DMS79 (cell line): Measurements from ENCODE around the gene BST1.
"Not testable (repeated sequence)": the region's sequence is repeated elsewhere in the genome, so short reads cannot be mapped to it uniquely, and the experiment has no call there.

Experiments
- DNase-seq: peaks from one replicate; lab custom pipeline; 2025; lab: John Stamatoyannopoulos, UW

The BST1 gene

GRCh38 chr4:15711762-15712161 lies 8.9 kb downstream of the BST1 start:
- no peak for DNase-seq

- DNase-seq, result no peak
Measured at GRCh38 chr4:15712214-15712613, 9.3 kb downstream of the BST1 start.

GRCh38 chr4:15714141-15714540 lies 11.3 kb downstream of the BST1 start:
- DNase-seq, result no peak

DNA sequence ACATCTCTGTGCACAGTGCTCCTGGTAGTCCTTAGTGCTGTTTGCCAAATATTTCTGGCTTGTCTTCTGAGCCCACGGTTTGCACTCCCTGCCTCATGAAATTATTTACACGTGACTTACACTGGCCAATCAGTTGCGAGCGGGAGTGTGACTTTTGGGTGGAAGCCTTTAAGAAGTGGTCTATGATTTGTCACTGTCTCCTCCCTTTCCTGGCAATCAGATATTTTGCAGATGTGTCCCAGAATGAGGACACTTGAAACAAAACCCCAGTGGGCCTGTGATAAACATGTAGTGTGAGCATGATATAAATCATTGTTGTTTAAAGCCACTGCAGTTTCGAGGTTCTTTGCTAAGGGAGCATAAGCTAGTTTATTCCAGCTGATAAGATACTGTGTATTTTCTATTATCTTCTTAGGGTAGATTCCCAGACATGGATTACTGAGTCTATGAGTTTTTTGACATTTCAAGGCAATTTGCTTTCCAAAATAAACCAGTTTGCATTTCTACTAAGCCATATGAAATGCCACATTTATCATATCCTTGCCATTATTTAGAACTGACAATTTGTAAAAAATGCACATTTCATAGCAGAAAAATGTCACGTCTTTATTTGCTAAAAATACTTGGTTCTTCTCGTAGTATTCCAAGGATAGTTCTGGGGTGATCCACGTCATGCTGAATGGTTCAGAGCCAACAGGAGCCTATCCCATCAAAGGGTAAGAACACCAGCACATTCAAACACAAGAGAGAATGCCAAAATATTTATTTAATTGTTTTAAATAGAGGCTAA lies 12.0 kb downstream of the BST1 start:
- no peak for DNase-seq

GRCh38 chr4:15716115-15716514 lies 13.2 kb downstream of the BST1 start:
- no peak for DNase-seq

GRCh38 chr4:15717086-15717485 lies 14.2 kb downstream of the BST1 start:
- no peak for DNase-seq

DNA sequence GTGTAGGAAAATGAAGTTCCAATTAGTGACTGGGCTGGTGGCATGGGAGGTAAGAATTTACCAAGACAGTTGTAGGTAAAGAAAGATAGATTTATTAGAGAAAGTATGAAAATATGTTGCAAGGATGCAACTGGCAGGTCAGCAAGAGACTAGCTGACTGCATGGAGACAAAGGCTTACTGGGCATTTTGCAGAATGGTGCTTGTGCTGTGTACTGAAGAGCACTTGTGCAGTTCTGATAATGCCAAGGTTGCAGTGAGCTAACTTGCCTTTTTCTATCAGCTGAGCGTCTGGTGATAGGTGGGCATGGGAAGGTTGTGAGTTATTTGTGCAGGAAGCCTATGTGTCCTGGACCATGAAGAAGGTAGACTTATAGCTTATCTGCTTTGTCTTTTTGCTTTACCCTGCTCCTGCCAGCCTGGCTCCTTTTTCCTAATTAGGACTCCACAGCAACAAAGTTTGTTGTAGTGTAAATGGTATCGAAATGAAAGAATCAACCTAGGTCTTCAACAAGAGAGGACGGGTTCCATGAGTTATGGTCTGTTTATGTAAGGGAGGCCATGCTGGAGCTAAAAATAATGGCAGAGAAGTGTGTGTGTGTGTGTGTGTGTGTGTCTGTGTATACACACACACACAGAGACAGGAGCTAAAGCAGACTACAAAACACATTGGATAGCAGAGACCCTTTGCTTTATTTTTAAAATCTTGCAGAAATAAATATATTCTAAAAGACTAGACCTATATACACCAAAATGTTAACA lies 15.0 kb downstream of the BST1 start:
- no peak for DNase-seq

DNA sequence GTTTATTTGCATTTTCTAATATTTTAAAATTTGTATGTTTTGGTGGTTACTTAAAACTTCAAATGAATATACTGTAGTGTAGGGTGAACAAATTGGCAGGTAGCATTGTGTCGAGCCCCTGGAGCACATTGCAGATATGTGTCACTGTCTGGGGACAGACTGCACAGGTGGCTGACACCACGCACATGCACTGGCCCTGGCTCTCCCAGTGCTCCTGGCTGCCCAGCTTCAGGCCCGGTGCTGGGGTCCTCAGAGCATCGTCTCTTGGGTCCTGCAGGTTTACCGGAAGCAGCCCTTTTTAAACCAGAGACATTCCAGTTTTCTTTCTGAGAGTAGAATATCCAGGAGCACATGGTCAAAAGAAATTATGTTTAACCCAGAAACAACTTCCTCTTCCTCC lies 15.6 kb downstream of the BST1 start:
- no peak for DNase-seq

- DNase-seq, result no peak
Measured at GRCh38 chr4:15718959-15719358, 16.1 kb downstream of the BST1 start.

DNA sequence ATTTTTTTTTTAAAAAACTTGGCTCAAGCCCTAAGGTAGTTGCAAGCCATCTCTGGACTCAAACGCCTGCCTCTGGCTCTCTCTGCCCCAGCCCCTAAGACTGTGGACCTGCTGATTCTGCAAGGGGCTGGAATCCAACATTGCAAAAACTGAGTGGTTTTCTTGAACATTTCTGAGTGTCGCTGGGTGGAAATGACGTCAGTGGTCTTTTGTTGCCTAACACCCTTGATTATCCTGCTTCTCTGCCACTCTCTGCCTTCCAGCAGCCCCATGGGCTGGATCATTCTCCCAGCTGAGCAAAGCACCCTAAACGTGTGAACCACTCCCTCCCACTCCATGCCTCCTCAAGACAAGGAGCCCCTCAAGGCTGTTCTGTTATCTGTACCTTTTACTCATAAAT lies 16.6 kb downstream of the BST1 start:
- DNase-seq, result no peak

DNA sequence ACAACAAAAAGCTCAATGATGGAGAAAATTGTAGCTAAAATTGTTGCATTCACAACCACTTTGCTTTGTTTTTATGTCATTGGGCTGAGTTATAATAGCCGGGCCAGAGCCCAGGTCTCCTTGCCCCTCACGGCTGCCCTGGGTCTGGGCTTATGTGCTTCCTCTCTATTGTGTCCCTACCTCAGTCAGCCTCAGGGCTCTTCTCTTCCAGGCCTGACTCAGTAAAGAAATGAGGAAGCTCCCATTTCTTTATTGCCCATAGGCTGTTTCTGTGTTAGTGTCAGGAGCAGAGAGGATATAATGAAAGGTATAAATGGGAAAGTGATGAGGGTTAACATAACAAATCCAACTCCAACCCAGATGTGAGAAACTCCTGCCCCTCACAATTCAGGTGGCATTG lies 18.0 kb downstream of the BST1 start:
- DNase-seq, result no peak

DNA sequence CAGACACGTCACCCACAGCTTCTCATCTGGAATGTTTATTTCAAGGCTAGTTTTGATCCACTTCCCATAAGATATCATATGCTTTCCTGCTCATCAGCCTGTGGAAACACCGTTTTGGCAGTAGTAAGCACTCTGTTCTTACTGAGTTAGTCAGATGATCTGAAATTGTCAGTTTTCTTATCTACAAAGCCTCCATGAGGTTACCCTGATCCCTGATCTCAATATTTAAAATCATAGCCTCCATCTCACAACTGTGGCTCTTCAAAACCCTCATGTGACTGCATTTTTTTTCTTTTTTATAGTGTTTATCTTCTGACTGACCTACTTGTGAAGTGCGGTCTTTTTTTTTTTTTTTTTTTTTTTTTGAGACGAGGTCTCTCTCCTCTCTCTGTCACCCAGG lies 22.7 kb downstream of the BST1 start:
- no peak for DNase-seq

DNA sequence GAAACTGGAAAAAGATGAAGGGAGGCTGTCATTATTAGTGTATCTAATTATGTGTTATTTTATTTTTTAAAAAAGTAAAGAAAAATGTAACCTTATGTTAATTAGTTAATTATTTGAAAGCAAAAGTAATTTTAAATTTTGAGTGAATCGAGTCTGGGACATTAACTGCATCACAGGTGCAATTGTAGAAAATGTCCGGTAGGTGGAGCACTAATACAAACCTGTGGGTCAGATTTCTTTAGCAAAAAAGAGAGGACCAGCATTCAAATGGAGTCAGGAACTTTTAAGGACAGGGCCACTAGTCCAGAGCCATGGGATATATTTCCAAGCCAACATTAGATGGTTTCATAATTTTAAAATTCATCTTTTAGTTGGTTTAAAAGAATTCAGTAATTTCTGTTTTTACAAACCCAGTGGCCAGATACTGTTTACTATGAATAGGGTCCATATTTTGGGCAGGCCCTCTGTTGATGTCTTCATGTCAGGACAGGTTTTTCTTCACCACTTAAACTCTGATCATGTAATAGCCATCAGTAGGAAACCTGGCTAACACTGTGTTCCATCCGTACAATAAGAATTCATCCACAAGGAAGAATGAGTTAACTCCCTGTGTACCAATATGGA lies 27.2 kb downstream of the BST1 start:
- DNase-seq, result no peak

GRCh38 chr4:15733061-15733460 lies 30.2 kb downstream of the BST1 start:
- not testable (repeated sequence) for DNase-seq

- no peak for DNase-seq
Measured at GRCh38 chr4:15735536-15735935, 32.7 kb downstream of the BST1 start.

GRCh38 chr4:15736514-15737050 lies 33.7 kb downstream of the BST1 start:
- no peak for DNase-seq

GRCh38 chr4:15737255-15737654 lies 34.4 kb downstream of the BST1 start:
- DNase-seq, result no peak

DNA sequence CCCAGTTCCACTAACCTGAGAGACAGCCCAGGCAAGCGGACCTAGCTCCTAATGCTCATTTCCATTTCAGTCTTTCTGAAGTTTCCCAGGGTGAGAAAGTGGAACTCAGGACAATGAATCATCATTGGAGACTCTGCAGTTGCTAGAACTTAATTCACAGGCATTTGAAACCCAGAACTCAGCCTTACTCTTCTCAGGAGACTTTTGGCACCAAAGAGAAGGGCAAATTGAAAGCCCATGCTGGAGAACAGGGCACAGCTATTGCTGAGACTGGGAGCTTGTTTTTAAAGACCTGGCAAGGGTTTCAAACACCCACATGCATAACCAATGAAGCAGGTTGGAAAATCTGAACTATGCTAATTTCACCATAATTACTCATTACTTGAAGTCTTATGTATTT lies 36.0 kb downstream of the BST1 start:
- no peak for DNase-seq

- no peak for DNase-seq
Measured at GRCh38 chr4:15740764-15741404, 38.0 kb downstream of the BST1 start.

GRCh38 chr4:15742083-15742582 lies 39.3 kb downstream of the BST1 start:
- no peak for DNase-seq

DNA sequence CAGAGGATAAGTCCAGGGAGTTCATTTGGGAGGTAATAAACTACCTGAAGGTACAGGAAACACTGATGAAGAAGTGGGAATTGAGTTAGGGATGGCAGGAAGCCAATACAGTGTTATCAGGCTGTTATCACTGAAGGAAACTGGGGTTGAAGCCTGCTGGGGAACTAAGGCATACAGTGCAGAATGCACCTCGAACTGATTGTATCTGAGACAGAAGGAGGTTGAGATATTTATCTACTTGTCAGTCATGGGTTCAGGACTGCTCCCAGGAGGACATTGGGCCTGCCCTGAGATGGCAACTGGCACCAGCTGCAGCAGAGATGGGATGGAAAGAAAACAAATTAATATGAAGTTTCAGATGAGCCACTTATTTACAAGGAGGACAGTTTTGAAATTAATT lies 39.8 kb downstream of the BST1 start:
- DNase-seq, result no peak

GRCh38 chr4:15744016-15744545 lies 41.2 kb downstream of the BST1 start:
- DNase-seq, result no peak
